ENCODE data around the gene MPND. TPM values are rescaled to one million over a fixed set of nuclear protein-coding genes. Genes with fewer than 3 reads are reported as not detected.

Gene MPND
- total and polyA plus RNA-seq, 2 donors: 7.8 to 16.9 TPM

- no peak for DNase-seq (ENCODE audit: low read depth in 6 of 9, low spot score in 9 of 9)
- Histone ChIP-seq H3K36me3 (ENCODE audit: control insufficient read depth in 2 of 2, insufficient read depth in 2 of 2, low read length in 1 of 2) (peaks cover 79 to 88% of the 10 kb centered on the region in 2 donors), H3K27me3 (ENCODE audit: control insufficient read depth in 2 of 2, insufficient read depth in 1 of 2, low read length in 1 of 2) (no peaks in the 10 kb centered on the region), H3K4me1 (ENCODE audit: control insufficient read depth in 2 of 2, insufficient read depth in 2 of 2, low read length in 2 of 2) (no peaks in the 10 kb centered on the region), H3K4me3 (ENCODE audit: low read length in 2 of 2) (no peak overlapping the region), H3K9me3 (ENCODE audit: control insufficient read depth in 2 of 2, insufficient read depth in 1 of 2, low read length in 1 of 2) (no peaks in the 10 kb centered on the region), H3K27ac (ENCODE audit: low read depth in 1 of 2, low read length in 1 of 2) (no peak overlapping the region)
- 97% methylated on average over 50 of the region's 50 CpGs for WGBS
Measured at GRCh38 chr19:4361152-4362046, 18.0 kb downstream of the MPND start.

- 97% methylated on average over 32 of the region's 32 CpGs for WGBS
- H3K27me3 ChIP-seq (ENCODE audit: control insufficient read depth in 2 of 2, insufficient read depth in 1 of 2, low read length in 1 of 2): no peaks in the 10 kb centered on the region
- H3K4me3 ChIP-seq (ENCODE audit: low read length in 2 of 2): no peak overlapping the region
- H3K4me1 ChIP-seq (ENCODE audit: control insufficient read depth in 2 of 2, insufficient read depth in 2 of 2, low read length in 2 of 2): no peaks in the 10 kb centered on the region
- DNase-seq (ENCODE audit: low read depth in 6 of 9, low spot score in 9 of 9): no peak
- peaks cover 82 to 88% of the 10 kb centered on the region in 2 donors for H3K36me3 ChIP-seq (ENCODE audit: control insufficient read depth in 2 of 2, insufficient read depth in 2 of 2, low read length in 1 of 2)
- no peaks in the 10 kb centered on the region for H3K9me3 ChIP-seq (ENCODE audit: control insufficient read depth in 2 of 2, insufficient read depth in 1 of 2, low read length in 1 of 2)
- no peak overlapping the region for H3K27ac ChIP-seq (ENCODE audit: low read depth in 1 of 2, low read length in 1 of 2)
Measured at GRCh38 chr19:4362101-4362828, 18.9 kb downstream of the MPND start.

- no peaks in the 10 kb centered on the region for H3K27me3 ChIP-seq (ENCODE audit: control insufficient read depth in 2 of 2, insufficient read depth in 1 of 2, low read length in 1 of 2)
- no peak overlapping the region for H3K4me3 ChIP-seq (ENCODE audit: low read length in 2 of 2)
- peaks cover 83 to 85% of the 10 kb centered on the region in 2 donors for H3K36me3 ChIP-seq (ENCODE audit: control insufficient read depth in 2 of 2, insufficient read depth in 2 of 2, low read length in 1 of 2)
- H3K27ac ChIP-seq (ENCODE audit: low read depth in 1 of 2, low read length in 1 of 2): no peak overlapping the region
- peaks cover 0 to under 1% of the 10 kb centered on the region in 2 donors for H3K4me1 ChIP-seq (ENCODE audit: control insufficient read depth in 2 of 2, insufficient read depth in 2 of 2, low read length in 2 of 2)
- WGBS: 95% methylated on average over 22 of the region's 22 CpGs
- no peaks in the 10 kb centered on the region for H3K9me3 ChIP-seq (ENCODE audit: control insufficient read depth in 2 of 2, insufficient read depth in 1 of 2, low read length in 1 of 2)
- DNase-seq (ENCODE audit: low read depth in 6 of 9, low spot score in 9 of 9): no peak
Measured at GRCh38 chr19:4362831-4363545, 19.6 kb downstream of the MPND start.

- H3K27ac ChIP-seq (ENCODE audit: low read depth in 1 of 2, low read length in 1 of 2): no peak overlapping the region
- no peak overlapping the region for H3K4me3 ChIP-seq (ENCODE audit: low read length in 2 of 2)
- H3K9me3 ChIP-seq (ENCODE audit: control insufficient read depth in 2 of 2, insufficient read depth in 1 of 2, low read length in 1 of 2): no peaks in the 10 kb centered on the region
- peaks cover 0 to 7% of the 10 kb centered on the region in 2 donors for H3K4me1 ChIP-seq (ENCODE audit: control insufficient read depth in 2 of 2, insufficient read depth in 2 of 2, low read length in 2 of 2)
- H3K27me3 ChIP-seq (ENCODE audit: control insufficient read depth in 2 of 2, insufficient read depth in 1 of 2, low read length in 1 of 2): no peaks in the 10 kb centered on the region
- WGBS: 97% methylated on average over 26 of the region's 26 CpGs
- DNase-seq (ENCODE audit: low read depth in 6 of 9, low spot score in 9 of 9): no peak
- peaks cover 76 to 85% of the 10 kb centered on the region in 2 donors for H3K36me3 ChIP-seq (ENCODE audit: control insufficient read depth in 2 of 2, insufficient read depth in 2 of 2, low read length in 1 of 2)
Measured at GRCh38 chr19:4363571-4364304, 20.4 kb downstream of the MPND start.

- Histone ChIP-seq H3K4me3 (ENCODE audit: low read length in 2 of 2) (no peak overlapping the region), H3K36me3 (ENCODE audit: control insufficient read depth in 2 of 2, insufficient read depth in 2 of 2, low read length in 1 of 2) (peaks cover 61 to 70% of the 10 kb centered on the region in 2 donors), H3K27ac (ENCODE audit: low read depth in 1 of 2, low read length in 1 of 2) (no peak overlapping the region), H3K27me3 (ENCODE audit: control insufficient read depth in 2 of 2, insufficient read depth in 1 of 2, low read length in 1 of 2) (no peaks in the 10 kb centered on the region), H3K9me3 (ENCODE audit: control insufficient read depth in 2 of 2, insufficient read depth in 1 of 2, low read length in 1 of 2) (no peaks in the 10 kb centered on the region), H3K4me1 (ENCODE audit: control insufficient read depth in 2 of 2, insufficient read depth in 2 of 2, low read length in 2 of 2) (peaks cover 12 to 23% of the 10 kb centered on the region in 2 donors)
- 97% methylated on average over 16 of the region's 16 CpGs for WGBS
- no peak for DNase-seq (ENCODE audit: low read depth in 6 of 9, low spot score in 9 of 9)
Measured at GRCh38 chr19:4365341-4365740, 22.0 kb downstream of the MPND start.

- 99% methylated on average over 19 of the region's 19 CpGs for WGBS
- peaks cover 54 to 63% of the 10 kb centered on the region in 2 donors for H3K36me3 ChIP-seq (ENCODE audit: control insufficient read depth in 2 of 2, insufficient read depth in 2 of 2, low read length in 1 of 2)
- H3K27ac ChIP-seq (ENCODE audit: low read depth in 1 of 2, low read length in 1 of 2): no peak overlapping the region
- H3K27me3 ChIP-seq (ENCODE audit: control insufficient read depth in 2 of 2, insufficient read depth in 1 of 2, low read length in 1 of 2): no peaks in the 10 kb centered on the region
- H3K4me1 ChIP-seq (ENCODE audit: control insufficient read depth in 2 of 2, insufficient read depth in 2 of 2, low read length in 2 of 2): peaks cover 15 to 29% of the 10 kb centered on the region in 2 donors
- no peak overlapping the region for H3K4me3 ChIP-seq (ENCODE audit: low read length in 2 of 2)
- DNase-seq (ENCODE audit: low read depth in 6 of 9, low spot score in 9 of 9): no peak
- no peaks in the 10 kb centered on the region for H3K9me3 ChIP-seq (ENCODE audit: control insufficient read depth in 2 of 2, insufficient read depth in 1 of 2, low read length in 1 of 2)
Measured at GRCh38 chr19:4365791-4366665, 22.7 kb downstream of the MPND start.

- H3K27ac ChIP-seq (ENCODE audit: low read depth in 1 of 2, low read length in 1 of 2): no peak overlapping the region
- peaks cover 46 to 55% of the 10 kb centered on the region in 2 donors for H3K36me3 ChIP-seq (ENCODE audit: control insufficient read depth in 2 of 2, insufficient read depth in 2 of 2, low read length in 1 of 2)
- no peak for DNase-seq (ENCODE audit: low read depth in 6 of 9, low spot score in 9 of 9)
- H3K4me1 ChIP-seq (ENCODE audit: control insufficient read depth in 2 of 2, insufficient read depth in 2 of 2, low read length in 2 of 2): peaks cover 15 to 33% of the 10 kb centered on the region in 2 donors
- no peaks in the 10 kb centered on the region for H3K9me3 ChIP-seq (ENCODE audit: control insufficient read depth in 2 of 2, insufficient read depth in 1 of 2, low read length in 1 of 2)
- H3K4me3 ChIP-seq (ENCODE audit: low read length in 2 of 2): no peak overlapping the region
- H3K27me3 ChIP-seq (ENCODE audit: control insufficient read depth in 2 of 2, insufficient read depth in 1 of 2, low read length in 1 of 2): no peaks in the 10 kb centered on the region
- 97% methylated on average over 16 of the region's 16 CpGs for WGBS
Measured at GRCh38 chr19:4366666-4367335, 23.4 kb downstream of the MPND start.
